ENCODE measurements around the gene APOBEC3G.
"Not testable (repeated sequence)": the region's sequence is repeated elsewhere in the genome, so short reads cannot be mapped to it uniquely, and the experiment has no call there.

APOBEC3G gene

DNA sequence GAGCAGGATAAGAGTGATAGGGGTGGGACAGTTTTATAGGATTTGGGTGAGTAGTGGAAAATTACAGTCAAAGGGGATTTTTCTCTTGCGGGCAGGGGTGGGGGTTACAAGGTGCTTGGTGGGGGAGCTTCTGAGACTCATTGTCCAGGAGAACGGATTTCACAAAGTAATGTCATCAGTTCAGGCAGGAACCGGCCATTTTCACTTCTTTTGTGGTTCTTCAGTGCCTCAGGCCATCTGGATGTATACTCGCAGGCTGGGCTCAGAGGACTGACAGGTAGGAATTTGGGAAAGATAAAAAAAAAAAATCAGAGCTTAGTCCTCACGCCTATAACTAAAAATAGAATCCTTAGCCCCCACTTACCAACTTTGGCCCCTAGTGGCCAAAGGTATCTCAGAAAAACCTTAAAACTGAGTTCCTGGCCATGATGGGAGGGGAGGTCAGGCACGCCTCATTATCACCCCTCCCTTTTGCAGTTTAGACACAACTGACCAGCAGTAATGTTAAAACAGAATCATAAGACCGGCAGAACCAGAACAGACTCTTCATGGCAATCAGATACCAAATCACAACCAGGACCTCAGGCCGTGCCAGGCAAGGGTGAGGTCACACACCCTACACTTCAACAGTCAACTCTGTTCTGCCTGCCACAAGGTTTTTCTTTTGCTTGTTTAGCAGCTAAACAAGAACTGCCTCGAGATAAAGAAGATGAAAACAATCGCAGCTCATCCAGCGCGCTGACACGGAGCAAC lies 8.9 kb upstream of the APOBEC3G start:
- no peak for DNase-seq

DNA sequence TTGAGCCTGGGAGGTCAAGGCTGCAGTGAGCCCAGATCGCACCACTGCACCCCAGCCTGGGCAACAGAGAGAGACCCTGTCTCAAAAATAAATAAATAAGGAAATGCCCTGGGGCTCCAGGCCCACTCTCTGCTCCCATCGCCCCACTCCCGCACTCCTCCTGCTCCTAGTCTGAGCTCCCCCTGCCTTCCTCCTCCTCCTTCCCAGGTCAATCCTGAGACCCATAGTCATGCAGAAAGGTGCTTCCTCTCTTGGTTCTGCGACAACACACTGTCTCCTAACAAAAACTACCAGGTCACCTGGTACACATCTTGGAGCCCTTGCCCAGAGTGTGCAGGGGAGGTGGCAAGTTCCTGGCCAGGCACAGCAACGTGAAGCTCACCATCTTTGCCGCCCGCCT lies 6.9 kb upstream of the APOBEC3G start:
- no peak for DNase-seq

DNA sequence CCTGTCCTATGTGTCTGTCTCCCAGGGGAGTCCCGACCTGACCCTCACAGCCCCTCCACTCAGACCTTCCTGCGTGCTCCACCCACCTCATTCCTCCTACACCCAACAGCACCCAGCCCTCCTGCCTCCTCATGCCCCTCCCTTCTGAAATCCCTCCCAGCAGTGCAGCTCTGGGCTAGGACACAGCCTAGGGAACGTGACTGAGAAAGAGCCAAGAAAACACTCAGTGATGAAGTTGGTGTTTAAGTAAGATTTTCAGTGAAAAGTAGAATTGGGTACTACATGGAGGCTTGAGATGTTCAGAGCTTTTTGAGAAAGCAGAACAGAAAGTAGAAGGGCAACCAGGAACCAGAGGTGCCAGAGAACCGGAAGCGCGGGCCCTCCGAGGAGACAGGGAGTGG lies 4.5 kb upstream of the APOBEC3G start:
- not testable (repeated sequence) for DNase-seq

DNA sequence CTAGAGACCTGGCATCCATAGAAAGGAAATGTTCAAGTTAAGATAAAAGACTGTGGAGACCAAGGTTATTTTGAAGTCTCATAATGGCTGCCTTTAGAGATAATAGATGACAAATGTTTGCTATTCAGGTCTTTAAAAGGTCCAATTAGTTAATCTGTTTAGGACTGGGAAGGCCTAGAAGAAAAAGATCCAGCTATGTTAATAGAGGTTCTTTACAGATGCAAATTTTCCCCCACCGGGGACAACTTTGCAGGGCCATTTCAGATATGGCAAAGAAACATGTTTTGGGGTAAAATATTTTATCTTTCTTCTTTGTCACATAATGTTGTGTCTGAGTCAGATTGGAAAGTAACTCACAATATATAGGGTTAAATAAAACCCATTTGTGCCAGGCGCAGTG lies 3.1 kb upstream of the APOBEC3G start:
- no peak for DNase-seq

DNA sequence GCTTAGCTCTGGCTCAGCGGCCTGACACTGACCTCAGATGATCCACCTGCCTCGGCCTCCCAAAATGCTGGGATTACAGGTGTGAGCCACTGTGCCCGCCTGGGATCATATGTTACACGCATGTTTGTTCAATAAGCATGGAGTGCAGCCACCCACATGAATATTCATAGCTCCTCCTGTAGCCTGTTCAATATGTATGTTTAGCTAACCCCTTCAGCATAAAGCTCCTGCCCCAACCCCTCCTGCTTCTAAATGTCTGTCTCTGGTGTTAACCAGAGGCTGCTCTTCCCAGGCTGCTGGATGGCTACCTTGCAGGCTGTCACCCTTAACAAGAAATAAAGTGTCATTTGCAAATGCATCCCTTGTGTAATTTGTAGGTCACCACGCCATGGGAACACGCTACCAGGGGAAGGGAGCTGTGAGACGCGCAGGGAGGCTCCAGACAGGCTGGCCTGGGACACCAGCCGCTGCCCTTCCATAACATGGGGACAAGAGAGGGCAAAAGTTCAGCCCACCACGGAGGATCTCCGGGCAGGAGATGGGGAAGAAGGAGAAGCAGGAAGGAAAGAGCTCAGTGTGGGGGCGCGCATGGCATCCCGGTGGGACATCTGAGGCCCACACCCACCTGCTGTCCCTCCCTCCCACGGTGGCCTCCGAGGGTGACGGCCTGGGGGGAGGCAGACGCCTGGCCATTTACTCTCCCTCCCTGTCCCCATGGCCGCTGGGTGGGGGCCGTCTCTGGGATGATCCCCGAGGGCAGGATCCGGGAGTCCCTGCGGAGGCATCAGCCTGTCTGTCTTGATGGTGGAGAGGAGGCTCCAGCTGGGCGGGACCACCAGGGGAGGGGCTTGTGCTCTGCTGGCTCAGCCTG lies 685 bp upstream of the APOBEC3G start:
- not testable (repeated sequence) for DNase-seq

DNA sequence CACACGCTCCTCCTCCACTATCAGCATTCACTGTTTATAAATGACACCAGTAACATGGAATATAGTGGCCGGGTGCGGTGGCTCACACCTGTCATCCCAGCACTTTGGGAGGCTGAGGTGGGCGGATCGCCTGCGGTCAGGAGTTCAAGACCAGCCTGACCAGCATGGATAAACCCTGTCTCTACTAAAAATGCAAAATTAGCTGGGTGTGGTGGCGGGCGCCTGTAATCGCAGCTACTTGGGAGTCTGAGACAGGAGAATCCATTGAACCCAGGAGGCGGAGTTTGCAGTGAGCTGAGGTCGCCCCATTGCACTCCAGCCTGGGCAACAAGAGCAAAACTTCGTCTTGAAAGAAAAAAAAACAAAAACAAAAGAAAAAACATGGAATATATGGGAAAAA lies 837 bp downstream of the APOBEC3G start:
- not testable (repeated sequence) for DNase-seq

DNA sequence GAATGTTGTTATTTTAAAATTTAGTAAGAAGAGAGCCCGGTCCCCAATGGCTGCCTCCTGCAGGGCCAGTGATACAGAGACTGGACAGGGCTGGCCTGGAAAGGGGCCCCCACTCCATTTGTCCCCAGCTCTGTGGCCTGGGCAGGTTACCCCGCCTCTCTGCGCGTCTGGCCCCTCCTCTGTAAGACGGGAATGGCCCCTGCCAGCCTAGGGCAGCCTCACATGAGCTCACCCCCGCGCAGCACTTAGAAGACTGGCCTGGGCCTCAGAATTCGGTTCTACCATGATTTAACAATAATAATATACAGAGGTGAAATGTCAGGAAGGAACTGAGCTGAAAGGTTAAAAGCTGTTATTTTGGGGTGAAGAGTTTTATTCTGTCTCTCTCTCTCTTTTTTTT lies 1.3 kb downstream of the APOBEC3G start:
- DNase-seq: no peak

DNA sequence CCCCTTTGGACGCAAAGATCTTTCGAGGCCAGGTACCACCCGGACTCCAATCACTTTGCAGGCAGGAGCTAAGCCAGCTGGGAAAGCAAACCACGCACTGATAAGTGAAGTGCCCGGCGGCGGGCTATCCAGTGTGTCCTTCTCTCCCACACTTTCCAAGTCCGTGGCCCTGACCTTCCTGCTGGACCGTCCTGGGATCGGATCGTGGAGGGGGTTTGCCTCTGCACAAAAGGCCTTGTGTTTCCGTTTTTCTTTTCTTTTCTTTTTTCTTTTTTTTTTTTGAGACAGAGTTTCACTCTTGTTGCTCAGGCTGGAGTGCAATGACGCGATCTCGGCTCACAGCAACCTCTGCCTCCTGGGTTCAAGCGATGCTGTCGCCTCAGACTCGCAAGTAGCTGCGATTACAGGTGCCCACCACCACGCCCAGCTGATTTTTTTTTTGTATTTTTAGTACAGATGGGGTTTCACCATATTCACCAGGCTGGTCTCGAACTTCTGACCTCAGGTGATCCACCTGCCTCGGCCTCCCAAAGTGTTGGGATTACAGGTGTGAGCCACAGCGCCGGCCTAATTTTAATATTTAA lies 2.1 kb downstream of the APOBEC3G start:
- DNase-seq: not testable (repeated sequence)

DNA sequence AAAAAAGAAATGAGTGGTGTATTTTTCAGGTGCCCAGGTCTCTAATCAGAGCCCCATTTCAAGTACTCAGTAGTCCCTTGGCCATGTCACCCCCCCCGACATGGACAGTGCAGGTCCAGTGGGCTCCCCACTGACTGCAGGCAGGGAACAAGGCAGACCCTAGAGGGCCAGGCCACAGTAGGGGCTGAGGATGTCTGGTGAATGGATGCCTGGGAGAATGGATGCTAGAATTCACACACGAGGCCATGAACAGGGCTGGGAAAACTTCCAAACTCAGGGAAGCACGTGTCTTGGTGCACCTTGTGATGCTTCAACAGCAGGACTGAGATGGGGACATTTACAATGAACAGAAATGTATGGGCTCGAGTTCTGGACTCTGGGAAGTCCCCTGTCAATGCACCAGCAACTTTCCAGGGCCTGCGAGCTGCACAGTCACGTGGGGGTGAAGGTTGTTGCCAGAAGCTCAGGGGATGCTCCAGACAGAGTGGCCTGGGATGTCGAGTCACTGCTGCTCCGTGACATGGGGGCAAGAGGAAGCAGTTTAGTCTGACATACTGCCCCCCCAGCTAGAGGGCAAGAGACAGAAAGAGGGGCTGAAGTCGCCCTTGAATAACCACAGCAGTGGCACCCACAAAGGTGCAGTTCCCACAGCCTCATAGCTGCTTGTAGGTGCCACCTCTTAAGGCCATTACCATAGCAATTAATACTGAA lies 3.1 kb downstream of the APOBEC3G start:
- DNase-seq: no peak

DNA sequence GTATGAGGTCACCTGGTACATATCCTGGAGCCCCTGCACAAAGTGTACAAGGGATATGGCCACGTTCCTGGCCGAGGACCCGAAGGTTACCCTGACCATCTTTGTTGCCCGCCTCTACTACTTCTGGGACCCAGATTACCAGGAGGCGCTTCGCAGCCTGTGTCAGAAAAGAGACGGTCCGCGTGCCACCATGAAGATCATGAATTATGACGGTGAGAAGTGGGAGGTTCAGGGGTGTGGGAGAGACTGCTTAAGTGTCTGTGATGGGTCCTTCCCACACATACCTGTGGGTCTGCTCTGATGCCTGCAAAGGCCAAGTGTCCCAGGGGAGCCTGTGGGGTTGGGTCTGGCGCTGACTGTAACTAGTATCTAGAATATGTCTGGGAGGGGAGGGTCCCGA lies 3.9 kb downstream of the APOBEC3G start:
- DNase-seq: no peak

DNA sequence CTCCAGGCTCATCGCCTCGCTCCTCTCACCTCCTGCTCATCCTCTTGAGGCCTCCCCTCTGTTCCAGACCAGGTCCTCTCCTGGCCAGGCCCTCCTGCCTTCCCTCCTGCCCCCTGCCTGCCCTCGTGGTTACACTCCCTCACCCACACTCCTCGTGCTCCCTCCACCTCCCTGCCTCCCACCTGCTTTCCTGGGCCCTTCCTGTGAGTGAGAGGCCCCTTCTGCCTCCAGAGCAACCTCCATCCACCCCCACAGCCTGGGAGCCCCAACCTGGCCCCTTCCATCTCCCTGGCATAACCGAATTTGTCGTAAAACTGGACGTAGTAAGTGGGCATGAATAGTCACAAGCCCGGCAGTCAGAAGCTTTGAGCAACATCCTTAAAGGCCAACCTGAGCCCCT lies 4.5 kb downstream of the APOBEC3G start:
- no peak for DNase-seq

DNA sequence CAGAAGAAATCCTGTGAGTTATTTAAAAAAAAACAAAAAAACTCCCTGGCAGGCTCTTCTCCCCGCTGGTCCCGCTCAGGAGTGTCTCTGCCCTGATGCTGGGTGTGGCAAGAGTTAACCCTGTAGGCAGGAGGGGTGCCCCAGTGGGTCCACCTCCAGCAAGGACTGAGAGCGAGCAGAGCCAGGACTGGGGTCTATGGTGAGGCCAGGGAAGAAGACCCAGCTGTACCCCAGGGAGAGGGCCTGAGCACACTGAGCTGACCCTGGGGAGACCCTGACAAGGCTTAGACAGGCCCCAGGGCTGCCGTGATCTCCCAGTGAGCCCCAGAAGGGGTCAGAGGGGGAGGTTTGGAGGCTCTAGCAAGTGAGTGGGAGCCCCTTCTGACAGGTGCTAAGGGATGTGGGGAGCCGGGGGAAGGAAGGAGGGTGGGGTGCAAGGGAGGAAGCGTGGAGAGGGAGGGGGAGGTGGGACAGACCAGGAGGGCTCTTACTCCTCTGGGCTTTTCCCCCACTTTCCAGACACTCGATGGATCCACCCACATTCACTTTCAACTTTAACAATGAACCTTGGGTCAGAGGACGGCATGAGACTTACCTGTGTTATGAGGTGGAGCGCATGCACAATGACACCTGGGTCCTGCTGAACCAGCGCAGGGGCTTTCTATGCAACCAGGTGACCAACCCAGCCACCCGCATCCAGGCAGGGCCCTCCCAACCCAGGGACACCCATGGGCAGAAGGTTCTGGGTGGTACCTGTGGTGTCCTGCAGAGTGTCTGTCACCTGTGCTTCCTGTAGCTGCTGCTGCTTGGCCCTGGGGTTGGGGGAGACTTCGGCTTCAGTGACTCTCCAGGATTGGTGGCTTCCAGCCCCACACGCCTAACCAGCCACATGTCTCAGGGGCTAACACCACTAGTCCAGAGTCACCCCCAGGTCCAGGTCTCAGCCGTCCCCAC lies 6.4 kb downstream of the APOBEC3G start:
- DNase-seq: no peak

DNA sequence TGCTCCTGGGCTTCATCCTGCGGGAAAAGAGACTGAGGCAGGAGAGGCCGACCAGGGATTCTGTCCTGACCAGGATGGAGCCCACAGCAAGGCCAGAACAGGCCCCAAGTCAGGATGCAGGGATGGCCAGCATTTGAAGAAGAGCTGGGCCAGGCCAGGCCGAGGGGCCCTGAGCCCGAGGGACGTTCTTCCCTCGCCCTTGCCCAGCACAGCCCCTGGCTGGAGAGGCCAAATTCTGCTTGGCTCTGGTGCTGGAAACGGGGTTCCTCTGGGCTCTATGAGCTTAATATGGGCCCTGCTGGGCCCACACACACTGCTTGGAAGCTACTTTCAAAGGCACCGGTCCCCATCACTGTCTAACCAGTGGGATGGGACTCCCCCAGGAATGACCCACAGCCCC lies 7.6 kb downstream of the APOBEC3G start:
- no peak for DNase-seq

DNA sequence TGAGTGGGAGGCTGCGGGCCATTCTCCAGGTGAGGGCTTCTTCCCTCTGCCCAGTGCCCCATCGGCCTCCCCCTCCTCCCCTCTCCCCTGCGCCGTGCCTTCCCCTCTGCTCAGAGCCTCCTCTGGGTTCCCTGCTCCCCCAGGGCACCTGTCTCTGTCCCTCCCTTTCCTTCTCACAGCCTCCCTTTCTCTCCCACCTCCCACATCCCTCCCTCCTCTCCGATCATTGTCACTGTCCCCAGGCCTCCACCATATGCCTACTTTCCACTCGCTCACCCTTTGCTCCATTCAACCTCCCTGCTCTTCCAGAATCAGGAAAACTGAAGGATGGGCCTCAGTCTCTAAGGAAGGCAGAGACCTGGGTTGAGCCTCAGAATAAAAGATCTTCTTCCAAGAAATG lies 10.0 kb downstream of the APOBEC3G start:
- no peak for DNase-seq

DNA sequence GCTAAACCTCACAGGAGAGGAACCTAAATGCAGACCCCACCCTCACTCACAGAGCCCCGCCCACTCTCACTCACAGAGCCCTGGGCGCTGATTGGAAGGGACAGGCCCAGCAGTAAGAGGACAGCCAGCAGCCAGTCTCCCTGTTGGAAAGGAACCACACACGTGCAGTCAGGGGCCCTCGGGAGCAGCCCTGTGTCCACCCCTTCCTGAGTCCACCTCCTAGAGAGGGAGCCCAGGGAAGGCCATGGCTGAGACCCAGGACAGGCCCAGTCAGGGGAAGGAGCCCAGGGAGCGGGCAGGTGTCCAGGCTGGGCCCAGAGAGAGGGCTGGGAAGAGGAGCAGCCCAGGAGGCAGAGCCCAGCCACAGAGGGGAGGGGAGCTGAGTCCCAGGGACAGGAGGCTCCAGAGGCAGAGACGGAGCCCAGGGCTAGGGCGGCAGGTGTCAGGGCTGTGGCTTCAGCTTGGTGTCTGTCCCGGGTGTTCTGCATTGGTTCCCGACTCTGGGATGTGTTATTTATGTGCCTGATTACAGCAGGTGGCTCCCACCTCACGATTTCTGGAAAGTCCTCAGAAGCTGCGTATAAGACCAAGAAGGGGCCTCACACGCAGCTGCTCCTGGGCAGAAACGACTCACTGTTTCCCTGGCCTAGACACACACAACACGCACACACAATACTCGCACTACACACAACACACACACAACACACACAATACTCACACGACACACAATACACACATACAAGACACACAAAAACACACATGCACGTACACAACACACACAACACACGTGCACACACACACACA lies 11.0 kb downstream of the APOBEC3G start:
- DNase-seq: no peak

DNA sequence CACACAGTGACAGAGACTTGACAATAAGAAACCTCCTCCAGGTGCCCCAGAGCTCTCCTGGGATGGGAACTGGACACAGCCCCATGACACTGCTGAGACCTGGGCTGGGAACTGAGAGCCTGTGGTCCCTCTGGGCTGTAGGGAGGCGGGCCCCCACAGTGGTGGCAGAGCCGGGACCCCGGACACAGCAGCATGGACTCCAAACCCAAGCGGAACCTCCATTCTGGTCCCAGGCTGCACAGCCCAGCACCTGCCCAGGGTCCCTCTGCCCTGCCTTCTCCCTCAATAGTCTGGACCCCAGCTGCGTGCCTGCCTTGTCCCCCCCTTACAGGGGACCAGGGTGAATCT lies 11.6 kb downstream of the APOBEC3G start:
- DNase-seq: no peak

DNA sequence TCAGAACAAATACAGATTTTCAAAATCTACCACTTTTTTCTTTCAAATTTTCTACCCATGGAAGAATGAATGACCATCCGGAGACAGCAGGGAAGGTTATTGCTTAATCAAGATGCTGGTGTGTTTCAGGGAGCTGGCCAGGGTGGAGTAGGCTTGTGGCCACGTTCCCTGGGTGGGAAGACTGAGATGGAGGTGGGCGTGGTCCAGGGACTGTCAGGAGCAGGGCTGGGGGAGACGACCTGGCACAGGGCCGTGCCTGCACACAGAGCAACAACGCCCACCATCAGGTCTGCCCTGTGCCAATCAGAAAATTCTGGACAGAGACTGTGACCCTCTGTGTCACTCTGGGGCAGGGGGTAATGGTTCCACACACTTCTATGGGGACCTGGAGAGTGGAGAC lies 12.9 kb downstream of the APOBEC3G start:
- DNase-seq: no peak

DNA sequence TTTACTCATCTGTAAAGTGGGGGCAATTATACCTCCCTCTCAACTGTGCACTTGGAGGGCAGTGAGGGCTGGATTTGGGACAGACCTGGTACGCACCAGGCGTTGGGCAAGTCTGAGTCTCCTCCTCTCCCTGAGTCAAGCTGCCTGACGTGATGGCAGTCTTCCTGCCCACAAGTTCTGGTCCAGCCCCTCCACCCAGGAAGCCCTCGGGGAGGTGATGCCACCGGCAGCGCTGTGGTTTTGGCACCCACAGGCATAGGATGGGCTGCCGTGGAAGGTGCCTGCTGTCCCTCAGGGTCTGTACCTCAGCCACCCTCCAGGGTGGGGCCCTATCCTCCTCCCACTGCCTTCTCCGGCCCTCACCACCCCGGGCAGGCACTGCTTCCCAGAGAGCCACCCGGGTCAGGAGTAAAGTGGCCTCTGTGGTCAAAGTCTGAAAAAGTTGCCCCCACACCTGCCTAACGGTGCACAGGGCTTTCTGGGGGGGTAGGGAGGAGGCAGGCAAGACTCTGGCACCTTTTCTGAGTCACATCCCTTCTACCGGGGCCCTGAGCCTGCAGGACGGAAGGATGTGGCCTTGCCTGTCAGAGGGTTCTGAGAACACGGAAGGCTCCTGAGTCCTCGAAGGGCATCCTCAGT lies 13.5 kb downstream of the APOBEC3G start:
- peak; percentile 90 for DNase-seq

DNA sequence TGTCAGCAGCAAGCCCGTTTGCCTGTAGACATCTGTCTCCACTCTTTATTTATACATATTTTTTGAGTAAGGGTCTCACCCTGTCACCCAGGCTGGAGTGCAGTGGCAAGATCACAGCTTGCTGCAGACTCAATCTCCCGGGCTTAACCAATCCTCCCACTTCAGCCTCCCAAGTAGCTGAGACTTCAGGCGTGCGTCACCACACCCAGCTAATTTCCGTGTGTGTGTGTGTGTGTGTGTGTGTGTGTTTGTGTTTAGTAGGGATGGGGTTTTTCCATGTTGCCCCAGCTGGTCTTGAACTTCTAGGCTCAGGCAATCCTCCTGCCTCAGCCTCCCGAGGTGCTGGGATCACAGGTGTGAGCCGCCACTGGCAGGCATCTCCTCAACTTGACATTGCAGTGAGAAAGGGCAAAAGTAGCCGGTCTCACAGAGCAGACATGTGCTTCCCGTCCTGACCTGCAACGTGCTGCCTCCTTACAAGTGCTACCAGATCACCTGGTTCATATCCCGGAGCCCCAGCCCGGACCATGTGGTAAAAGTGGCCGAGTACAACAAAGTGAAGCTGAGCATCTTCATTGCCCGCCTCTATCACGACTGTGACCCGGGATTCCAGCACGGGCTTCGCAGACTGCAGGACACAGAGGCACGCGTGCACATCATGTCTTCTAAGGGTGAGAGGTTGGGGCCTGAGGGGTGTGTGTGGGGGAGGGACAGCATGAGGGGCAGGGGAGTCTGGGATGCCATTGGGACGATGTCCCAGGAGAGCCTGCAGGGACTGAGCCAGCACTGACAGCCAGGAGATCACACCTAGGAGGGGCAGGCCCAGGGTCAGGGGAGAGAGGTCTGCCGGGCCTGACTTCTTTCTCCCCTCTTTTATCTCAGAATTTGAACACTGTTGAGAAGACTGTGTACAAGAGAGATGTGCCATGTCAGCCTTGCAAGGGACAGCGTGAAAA lies 14.3 kb downstream of the APOBEC3G start:
- no peak for DNase-seq
